ENCODE results near the gene PTPRM. TPM values are rescaled to one million over a fixed set of nuclear protein-coding genes. Genes with fewer than 3 reads are reported as not detected.

The PTPRM gene
- polyA plus RNA-seq, 1 of the 3 experiments (the other 2 are of a cell fraction), result 16.0 TPM

- no peak overlapping the region for H2AFZ ChIP-seq (ENCODE audit: low read depth)
- DNase-seq, result no peak
- 68% methylated on average over 3 of the region's 3 CpGs for WGBS (ENCODE audit: low lambda C conversion rate)
- H3K4me1 ChIP-seq (ENCODE audit: control insufficient read depth in 1 of 2, insufficient read depth in 2 of 2, low read depth in 1 of 2, low read length in 1 of 2), result peaks cover 0 to 3% of the 10 kb centered on the region in 2 experiments; a peak in 1 of 4 replicates
- H3K9me2 ChIP-seq, result no peaks in the 10 kb centered on the region
- no peak overlapping the region for H3K4me2 ChIP-seq
- H4K20me1 ChIP-seq (ENCODE audit: insufficient read depth), result no peaks in the 10 kb centered on the region
- H3F3A ChIP-seq (replicated peaks; ENCODE audit: insufficient read depth), result no peaks in the 10 kb centered on the region
- POLR2A ChIA-PET, result no interaction called here
- H3K9ac ChIP-seq, result no peak overlapping the region
- CTCF ChIA-PET, result interaction anchor here (1.2 to 1.5 kb wide), 2 partner anchors 9 to 11 kb away, joined by 3 read pairs; no protein-coding TSS in a partner anchor
- H3K9me3 ChIP-seq, result no peaks in the 10 kb centered on the region
- TF ChIP-seq SIN3A (IDR thresholded peaks at IDR 0.05; ENCODE audit: borderline replicate concordance, low read depth, low read length), result no peak
- TF ChIP-seq MAX (IDR thresholded peaks at IDR 0.05; ENCODE audit: low read depth), result no peak
- no peak for TF ChIP-seq CTCF (IDR thresholded peaks at IDR 0.05)
- TF ChIP-seq MEF2A (IDR thresholded peaks at IDR 0.05; ENCODE audit: borderline replicate concordance, low read depth), result no peak
- TF ChIP-seq TAF1 (IDR thresholded peaks at IDR 0.05; ENCODE audit: borderline replicate concordance, low read depth, low read length), result no peak
- no peak for TF ChIP-seq TCF12 (IDR thresholded peaks at IDR 0.05)
- TF ChIP-seq EP300 (IDR thresholded peaks at IDR 0.05; ENCODE audit: borderline replicate concordance in 1 of 2, low read depth in 1 of 2, low read length in 1 of 2), result no peak
- TF ChIP-seq REST (IDR thresholded peaks at IDR 0.05; ENCODE audit: low read depth, low read length), result no peak
- no peak for TF ChIP-seq PBX3 (IDR thresholded peaks at IDR 0.05)
- no peak for TF ChIP-seq FOSL2 (IDR thresholded peaks at IDR 0.05; ENCODE audit: borderline replicate concordance, low read depth)
- TF ChIP-seq RFX5 (IDR thresholded peaks at IDR 0.05; ENCODE audit: low read length), result no peak
- no peak for TF ChIP-seq EZH2phosphoT487 (IDR thresholded peaks at IDR 0.05; ENCODE audit: borderline replicate concordance, low read depth)
- no peak for TF ChIP-seq RXRA (IDR thresholded peaks at IDR 0.05; ENCODE audit: borderline replicate concordance, low read depth)
- no peak for TF ChIP-seq USF1 (IDR thresholded peaks at IDR 0.05; ENCODE audit: borderline replicate concordance, low read depth)
- no peak for TF ChIP-seq USF2 (IDR thresholded peaks at IDR 0.05; ENCODE audit: borderline replicate concordance, low read depth, low read length)
- no peak for TF ChIP-seq FOXM1 (IDR thresholded peaks at IDR 0.05; ENCODE audit: low read depth)
- H3K27me3 ChIP-seq (ENCODE audit: insufficient read depth), result no peaks in the 10 kb centered on the region
- H3K36me3 ChIP-seq (replicated peaks in 1 of 2; ENCODE audit: control insufficient read depth in 1 of 2, insufficient read depth in 2 of 2, low read length in 1 of 2), result no peaks in the 10 kb centered on the region
- H3K79me2 ChIP-seq (ENCODE audit: insufficient read depth), result no peaks in the 10 kb centered on the region
- no peak overlapping the region for H3K27ac ChIP-seq (ENCODE audit: low read depth in 2 of 2, low read length in 1 of 2)
- no peak overlapping the region for H3K4me3 ChIP-seq (ENCODE audit: low read depth in 2 of 2, low read length in 1 of 2)
Observed at GRCh38 chr18:8224576-8224975, 657.5 kb downstream of the PTPRM start.
